ENCODE data around the gene FZD2. TPM values are rescaled to one million over a fixed set of nuclear protein-coding genes. Genes with fewer than 3 reads are reported as not detected.

Gene FZD2
- total RNA-seq, 4 donors from 2014 or later = 0.42 to 2.1 (median 0.65) TPM; not detected in 1

DNA sequence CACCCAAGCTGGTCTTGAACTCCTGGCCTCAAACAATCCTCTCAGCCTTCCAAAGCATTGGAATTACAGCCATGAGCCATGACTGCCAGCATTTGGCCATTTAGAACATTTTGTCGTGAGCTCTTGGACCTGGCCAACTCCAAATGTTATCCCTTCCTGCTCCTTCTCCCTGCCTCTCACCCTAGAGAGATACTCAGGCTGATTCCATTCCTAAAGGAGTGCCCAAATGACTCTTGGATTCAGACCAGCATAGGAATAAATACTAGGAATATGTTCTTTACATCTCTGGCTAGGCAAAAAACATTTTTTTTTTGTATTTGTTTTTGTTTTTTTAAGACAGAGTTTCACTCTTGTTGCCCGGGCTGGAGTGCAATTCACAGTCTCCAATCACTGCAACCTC, 15.5 kb downstream of the FZD2 start:
- peaks cover 3% of the 10 kb centered on the region for H3K27me3 ChIP-seq
- no peaks in the 10 kb centered on the region for H3K4me1 ChIP-seq
- no peak overlapping the region for H3K27ac ChIP-seq
- DNase-seq (ENCODE audit: low spot score in 2 of 2) = no peak
- TF ChIP-seq, protein P1, sequence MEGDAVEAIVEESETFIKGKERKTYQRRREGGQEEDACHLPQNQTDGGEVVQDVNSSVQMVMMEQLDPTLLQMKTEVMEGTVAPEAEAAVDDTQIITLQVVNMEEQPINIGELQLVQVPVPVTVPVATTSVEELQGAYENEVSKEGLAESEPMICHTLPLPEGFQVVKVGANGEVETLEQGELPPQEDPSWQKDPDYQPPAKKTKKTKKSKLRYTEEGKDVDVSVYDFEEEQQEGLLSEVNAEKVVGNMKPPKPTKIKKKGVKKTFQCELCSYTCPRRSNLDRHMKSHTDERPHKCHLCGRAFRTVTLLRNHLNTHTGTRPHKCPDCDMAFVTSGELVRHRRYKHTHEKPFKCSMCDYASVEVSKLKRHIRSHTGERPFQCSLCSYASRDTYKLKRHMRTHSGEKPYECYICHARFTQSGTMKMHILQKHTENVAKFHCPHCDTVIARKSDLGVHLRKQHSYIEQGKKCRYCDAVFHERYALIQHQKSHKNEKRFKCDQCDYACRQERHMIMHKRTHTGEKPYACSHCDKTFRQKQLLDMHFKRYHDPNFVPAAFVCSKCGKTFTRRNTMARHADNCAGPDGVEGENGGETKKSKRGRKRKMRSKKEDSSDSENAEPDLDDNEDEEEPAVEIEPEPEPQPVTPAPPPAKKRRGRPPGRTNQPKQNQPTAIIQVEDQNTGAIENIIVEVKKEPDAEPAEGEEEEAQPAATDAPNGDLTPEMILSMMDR (IDR thresholded peaks at IDR 0.05) = no peak
- TF ChIP-seq POLR2AphosphoS5 (IDR thresholded peaks at IDR 0.05) = no peak
- TF ChIP-seq POLR2A (IDR thresholded peaks at IDR 0.05) = no peak
- no peak for TF ChIP-seq EP300 (IDR thresholded peaks at IDR 0.05)
- H3K36me3 ChIP-seq = no peaks in the 10 kb centered on the region
- no peaks in the 10 kb centered on the region for H3K9me3 ChIP-seq
- H3K4me3 ChIP-seq = no peak overlapping the region
- 64% methylated on average over 2 of the region's 2 CpGs for WGBS

DNA sequence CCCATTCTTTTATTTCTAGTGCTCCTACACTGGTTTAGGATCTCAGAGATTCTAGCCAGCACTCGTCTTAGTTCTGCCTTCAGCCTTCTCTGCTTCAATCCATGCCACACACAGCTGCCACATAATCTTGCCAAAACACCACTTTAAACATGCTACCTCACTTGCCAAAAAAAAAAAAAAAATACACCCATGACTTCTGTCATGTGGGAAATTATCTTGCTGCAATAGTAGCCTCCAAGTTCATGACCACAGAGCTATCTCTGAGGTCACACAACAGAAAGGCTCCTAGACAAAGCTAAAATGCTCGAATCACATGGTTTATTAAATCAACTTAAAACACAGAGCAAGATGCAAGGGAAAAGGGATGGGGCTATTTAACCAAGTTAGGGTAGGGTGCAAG, 18.1 kb downstream of the FZD2 start:
- Histone ChIP-seq H3K27me3 (peaks cover 22% of the 10 kb centered on the region), H3K4me1 (no peaks in the 10 kb centered on the region), H3K36me3 (no peaks in the 10 kb centered on the region), H3K27ac (no peak overlapping the region), H3K9me3 (no peaks in the 10 kb centered on the region), H3K4me3 (no peak overlapping the region)
- TF ChIP-seq POLR2A (IDR thresholded peaks at IDR 0.05) (no peak), POLR2AphosphoS5 (IDR thresholded peaks at IDR 0.05) (no peak), EP300 (IDR thresholded peaks at IDR 0.05) (no peak)
- TF ChIP-seq, protein P1 (IDR thresholded peaks at IDR 0.05) = no peak
- DNase-seq (ENCODE audit: low spot score in 2 of 2) = no peak
- 46% methylated on average over 2 of the region's 2 CpGs for WGBS

GRCh38 chr17:44578947-44579346, 21.7 kb downstream of the FZD2 start:
- H3K27me3 ChIP-seq = peaks cover 37% of the 10 kb centered on the region
- H3K4me3 ChIP-seq = no peak overlapping the region
- H3K27ac ChIP-seq = no peak overlapping the region
- no peak for TF ChIP-seq EP300 (IDR thresholded peaks at IDR 0.05)
- TF ChIP-seq POLR2A (IDR thresholded peaks at IDR 0.05) = no peak
- TF ChIP-seq, protein P1 (IDR thresholded peaks at IDR 0.05) = no peak
- TF ChIP-seq POLR2AphosphoS5 (IDR thresholded peaks at IDR 0.05) = no peak
- no peaks in the 10 kb centered on the region for H3K36me3 ChIP-seq
- 68% methylated on average over 4 of the region's 4 CpGs for WGBS
- no peaks in the 10 kb centered on the region for H3K4me1 ChIP-seq
- DNase-seq (ENCODE audit: low spot score in 2 of 2) = no peak
- no peaks in the 10 kb centered on the region for H3K9me3 ChIP-seq

DNA sequence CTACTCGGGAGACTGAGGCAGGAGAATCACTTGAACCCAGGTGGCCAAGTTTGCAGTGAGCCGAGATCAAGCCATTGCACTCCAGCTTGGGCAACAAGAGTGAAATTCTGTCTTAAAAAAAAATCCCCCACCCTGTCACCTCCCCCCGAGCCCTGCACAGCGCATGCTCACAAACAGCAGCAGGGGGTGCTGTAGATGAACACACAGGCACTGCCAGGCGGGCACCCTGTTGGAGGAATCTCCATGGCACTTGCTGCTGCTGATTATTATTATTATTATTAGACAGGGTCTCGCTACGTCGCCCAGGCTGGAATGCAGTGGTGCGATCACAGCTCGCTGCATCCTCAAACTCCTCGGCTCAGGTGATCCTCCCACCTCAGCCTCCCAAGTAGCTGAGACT, 24.6 kb downstream of the FZD2 start:
- WGBS = 80% methylated on average over 10 of the region's 11 CpGs
- DNase-seq (ENCODE audit: low spot score in 2 of 2) = no peak
- no peaks in the 10 kb centered on the region for H3K4me1 ChIP-seq
- no peak overlapping the region for H3K27ac ChIP-seq
- H3K4me3 ChIP-seq = no peak overlapping the region
- H3K27me3 ChIP-seq = peaks cover 37% of the 10 kb centered on the region
- no peaks in the 10 kb centered on the region for H3K36me3 ChIP-seq
- no peaks in the 10 kb centered on the region for H3K9me3 ChIP-seq
- no peak for TF ChIP-seq POLR2AphosphoS5 (IDR thresholded peaks at IDR 0.05)

GRCh38 chr17:44584443-44584842, 27.2 kb downstream of the FZD2 start:
- 86% methylated on average over 13 of the region's 13 CpGs for WGBS
- Histone ChIP-seq H3K9me3 (no peaks in the 10 kb centered on the region), H3K4me1 (peaks cover 4% of the 10 kb centered on the region), H3K27me3 (peaks cover 24% of the 10 kb centered on the region), H3K36me3 (no peaks in the 10 kb centered on the region), H3K27ac (no peak overlapping the region), H3K4me3 (no peak overlapping the region)
- DNase-seq (ENCODE audit: low spot score in 2 of 2) = no peak
- TF ChIP-seq, protein P1 (IDR thresholded peaks at IDR 0.05) = no peak
- TF ChIP-seq EP300 (IDR thresholded peaks at IDR 0.05) (no peak), POLR2AphosphoS5 (IDR thresholded peaks at IDR 0.05) (no peak), POLR2A (IDR thresholded peaks at IDR 0.05) (no peak)

- no peak for DNase-seq (ENCODE audit: low spot score in 2 of 2)
- WGBS = 76% methylated on average over 7 of the region's 7 CpGs
These were observed 28.0 kb downstream of the FZD2 start for GRCh38 chr17:44585315-44585714.

More at GRCh38 chr17:44585315-44585714, 28.0 kb downstream of the FZD2 start:
- no peak overlapping the region for H3K4me3 ChIP-seq
- TF ChIP-seq, protein P1 (IDR thresholded peaks at IDR 0.05) = no peak
- TF ChIP-seq EP300 (IDR thresholded peaks at IDR 0.05) (no peak), POLR2AphosphoS5 (IDR thresholded peaks at IDR 0.05) (no peak), POLR2A (IDR thresholded peaks at IDR 0.05) (no peak)
- H3K9me3 ChIP-seq = no peaks in the 10 kb centered on the region
- H3K4me1 ChIP-seq = peaks cover 4% of the 10 kb centered on the region
- peaks cover 15% of the 10 kb centered on the region for H3K27me3 ChIP-seq
- H3K36me3 ChIP-seq = no peaks in the 10 kb centered on the region
- H3K27ac ChIP-seq = no peak overlapping the region
